NCI-H226 (cell line): ENCODE data around the gene AMY1A.
"Not testable (repeated sequence)": the region's sequence is repeated elsewhere in the genome, so short reads cannot be mapped to it uniquely, and the experiment has no call there.

Source experiments
- DNase-seq: peaks from one replicate; pipeline ENCODE4 v3.0.0-alpha.2; 2015

AMY1A gene

DNA sequence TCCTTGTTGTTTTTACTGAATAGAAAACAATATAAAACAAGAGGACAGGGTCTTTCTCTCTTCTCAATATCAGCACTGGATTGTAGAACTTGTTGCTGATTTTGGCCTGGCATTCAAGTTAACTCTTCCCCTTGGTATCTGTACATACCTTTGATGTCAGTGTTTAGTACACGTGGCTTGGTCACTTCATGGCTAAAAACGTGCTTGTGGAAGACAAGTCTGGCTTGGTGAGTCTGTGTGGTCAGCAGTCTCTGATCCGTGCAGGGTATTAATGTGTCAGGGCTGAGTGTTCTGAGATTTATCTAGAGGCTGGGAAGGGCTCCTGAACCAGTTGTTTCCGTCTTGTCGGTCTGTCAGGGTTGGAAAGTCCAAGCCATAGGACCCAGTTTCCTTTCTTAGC, at the start of gene AMY1A:
Gene AMY1A (plus strand): TSS at position 301 of the 400 bp plus-strand sequence. CDS start 571 bp downstream, outside the sequence.
- DNase-seq, result not testable (repeated sequence)

- no peak for DNase-seq
These were observed 39.2 kb upstream of the AMY1A start for GRCh38 chr1:103616362-103616761.

GRCh38 chr1:103616994-103617477, 38.5 kb upstream of the AMY1A start, which contains the start of gene AMY2A:
AMY2A (plus strand) TSS chr1:103617427; CDS start chr1:103617441, 14 bp downstream.
- DNase-seq, result not testable (repeated sequence)

DNA sequence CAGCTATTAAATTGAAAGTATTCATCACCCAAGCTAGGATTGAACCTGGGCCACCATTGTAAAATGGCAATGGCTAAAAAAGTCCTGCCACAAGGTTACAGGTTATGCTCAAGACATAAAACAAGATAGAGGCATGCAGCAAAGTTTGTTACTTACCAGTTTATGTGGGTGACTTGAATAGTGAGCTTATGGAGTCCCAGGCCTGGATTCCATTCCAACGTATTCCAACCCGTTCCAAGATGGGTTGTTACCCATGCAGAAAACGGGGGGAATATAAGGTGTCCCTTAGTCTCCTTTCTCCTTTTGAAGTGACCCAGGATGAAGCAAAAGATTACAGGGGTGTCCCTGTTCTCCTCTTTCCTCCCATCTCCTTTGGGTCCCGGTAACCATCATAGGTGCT, 28.1 kb upstream of the AMY1A start:
- DNase-seq, result not testable (repeated sequence)

GRCh38 chr1:103641194-103641593, 14.4 kb upstream of the AMY1A start:
- DNase-seq, result not testable (repeated sequence)

DNA sequence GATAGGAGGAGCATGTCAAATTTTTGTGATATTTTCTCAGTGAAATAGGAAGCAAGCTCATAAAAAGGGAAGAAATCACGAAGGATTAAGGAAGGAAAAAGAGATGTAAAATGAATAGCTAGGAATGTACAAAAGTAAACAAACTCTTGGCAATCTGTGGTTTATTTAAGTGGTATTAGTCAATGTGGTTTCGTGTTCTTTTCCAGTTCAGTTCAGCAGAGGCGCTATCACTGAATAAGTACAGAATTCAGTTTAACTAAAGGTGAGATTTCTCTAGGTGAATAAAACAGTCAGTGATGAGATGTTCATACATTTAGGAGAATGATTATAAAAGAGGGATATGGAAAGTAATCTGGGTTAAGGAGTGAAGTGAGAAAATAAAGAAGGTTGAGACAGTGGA, 11.7 kb upstream of the AMY1A start:
- not testable (repeated sequence) for DNase-seq

DNA sequence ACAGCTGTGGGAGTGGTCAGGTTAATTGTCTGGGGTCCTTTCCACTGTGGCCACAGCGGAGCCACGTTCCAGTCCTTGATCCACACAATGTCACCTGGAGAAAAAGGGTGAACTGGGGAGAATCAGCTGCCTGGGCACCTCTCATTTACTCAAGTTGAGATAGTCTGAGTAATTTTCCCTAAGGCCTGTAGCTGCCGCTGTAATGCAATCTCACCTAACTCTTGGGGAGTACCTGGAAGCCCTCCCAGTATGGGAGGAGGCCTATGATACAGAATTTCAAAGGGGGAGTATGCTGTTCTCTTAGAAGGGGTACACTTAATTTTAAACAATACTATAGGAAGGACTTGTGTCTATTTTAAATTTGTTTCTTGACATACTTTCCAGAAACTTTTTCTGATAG, 5.3 kb upstream of the AMY1A start:
- DNase-seq, result not testable (repeated sequence)

GRCh38 chr1:103650889-103651288, 4.7 kb upstream of the AMY1A start:
- not testable (repeated sequence) for DNase-seq

- DNase-seq, result not testable (repeated sequence)
These were observed 1.4 kb upstream of the AMY1A start for GRCh38 chr1:103654133-103654532.

GRCh38 chr1:103676335-103676734, 20.8 kb downstream of the AMY1A start:
- DNase-seq, result not testable (repeated sequence)

- not testable (repeated sequence) for DNase-seq
These were observed 40.5 kb downstream of the AMY1A start, which contains the start of gene AMY1B for GRCh38 chr1:103696110-103696509. AMY1B (minus strand) TSS chr1:103696210; CDS start chr1:103695639, 571 bp downstream.

DNA sequence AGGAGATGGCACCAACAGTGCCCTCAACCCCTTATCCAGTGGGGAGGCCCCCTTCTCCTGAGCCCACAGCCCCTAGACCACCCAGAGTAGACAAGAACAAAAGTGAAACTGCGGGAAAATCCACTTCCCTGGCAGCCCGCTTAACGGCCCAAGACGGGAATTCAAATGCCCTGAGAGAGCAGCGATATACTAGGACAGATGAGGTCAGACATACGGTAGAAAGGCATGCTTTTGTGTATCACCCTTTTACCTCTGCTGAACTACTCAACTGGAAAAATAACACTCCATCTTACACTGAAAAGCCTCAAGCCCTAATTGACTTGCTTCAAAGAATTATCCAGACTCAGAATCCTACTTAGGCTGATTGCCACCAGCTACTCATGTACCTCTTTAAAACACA, 41.9 kb downstream of the AMY1A start:
- not testable (repeated sequence) for DNase-seq

DNA sequence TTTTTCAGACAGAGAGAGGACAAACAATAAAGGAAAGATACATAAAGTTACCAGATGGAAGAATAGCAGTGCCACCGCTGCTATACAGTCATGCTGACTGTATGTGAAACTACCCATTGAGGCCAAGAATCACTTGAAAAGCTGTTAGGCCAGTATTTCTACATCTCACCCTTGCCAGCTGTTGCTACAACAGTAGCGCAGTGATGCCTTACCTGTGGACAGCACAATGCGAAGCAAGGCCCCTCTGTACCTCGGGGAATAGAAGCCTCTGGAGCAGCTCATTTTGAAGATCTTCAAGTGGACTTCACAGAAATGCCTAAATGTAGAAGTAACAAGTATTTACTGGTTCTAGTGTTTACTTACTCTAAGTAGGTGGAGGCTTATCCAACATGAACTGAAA, 45.1 kb downstream of the AMY1A start:
- DNase-seq, result not testable (repeated sequence)

GRCh38 chr1:103701256-103701655, 45.7 kb downstream of the AMY1A start:
- DNase-seq, result not testable (repeated sequence)

DNA sequence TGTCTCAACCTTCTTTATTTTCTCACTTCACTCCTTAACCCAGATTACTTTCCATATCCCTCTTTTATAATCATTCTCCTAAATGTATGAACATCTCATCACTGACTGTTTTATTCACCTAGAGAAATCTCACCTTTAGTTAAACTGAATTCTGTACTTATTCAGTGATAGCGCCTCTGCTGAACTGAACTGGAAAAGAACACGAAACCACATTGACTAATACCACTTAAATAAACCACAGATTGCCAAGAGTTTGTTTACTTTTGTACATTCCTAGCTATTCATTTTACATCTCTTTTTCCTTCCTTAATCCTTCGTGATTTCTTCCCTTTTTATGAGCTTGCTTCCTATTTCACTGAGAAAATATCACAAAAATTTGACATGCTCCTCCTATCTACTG, 52.1 kb downstream of the AMY1A start:
- not testable (repeated sequence) for DNase-seq

GRCh38 chr1:103710381-103710780, 54.8 kb downstream of the AMY1A start:
- DNase-seq, result not testable (repeated sequence)
